CD8-positive, alpha-beta memory T cell (primary cell): Measurements from ENCODE around the gene GLIPR1L2. TPM values are rescaled to one million over a fixed set of nuclear protein-coding genes. Genes with fewer than 3 reads are reported as not detected.

ENCODE experiments used
- CTCF ChIA-PET: fragments of 350-600 bp; sonication (Branson Sonifier 250); formaldehyde crosslinking; loops from one replicate; lab custom pipeline; 2021; ENCODE audit warnings: antibody characterized with exemption; lab: Charles Lee
- POLR2A ChIA-PET: fragments of 350-600 bp; sonication (Branson Sonifier 250); formaldehyde crosslinking; loops from one replicate; lab custom pipeline; 2021; ENCODE audit warnings: antibody characterized with exemption; lab: Charles Lee
- DNase-seq, 5 donors: peaks; one replicate each; pipeline versions ENCODE4 v3.0.0 to v3.0.0-alpha.2; 2020 to 2022; ENCODE audit warnings: mixed read lengths in 1 of 5
- H3K27ac ChIP-seq: one replicate; pipeline ENCODE4 v1.7.0; 2013; ENCODE audit warnings: low read depth, mild to moderate bottlenecking, low read length, moderate library complexity
- H3K27me3 ChIP-seq: 2 replicates; pipeline ENCODE4 v1.7.0; 2013; ENCODE audit warnings: low read length, mild to moderate bottlenecking; ENCODE audit not compliant: insufficient read depth, poor library complexity, severe bottlenecking
- H3K36me3 ChIP-seq: 2 replicates; pipeline ENCODE4 v1.7.0; 2013; ENCODE audit warnings: mild to moderate bottlenecking, low read length, moderate library complexity; ENCODE audit not compliant: insufficient read depth
- H3K4me1 ChIP-seq: 2 replicates; pipeline ENCODE4 v1.7.0; 2013; ENCODE audit warnings: mild to moderate bottlenecking, low read length, moderate library complexity; ENCODE audit not compliant: insufficient read depth
- H3K4me3 ChIP-seq: 2 replicates; pipeline ENCODE4 v1.7.0; 2013; ENCODE audit warnings: mild to moderate bottlenecking, low read length
- H3K9me3 ChIP-seq: 2 replicates; pipeline ENCODE4 v1.7.0; 2013; ENCODE audit warnings: mild to moderate bottlenecking, low read length
- H3K27ac Mint-ChIP-seq, 8 donors: one replicate each; pipeline ENCODE4 v1.8.0; 2020 to 2021; ENCODE audit warnings: mixed read lengths in 8 of 8, mild to moderate bottlenecking in 6 of 8, inconsistent platforms in 3 of 8, moderate library complexity in 3 of 8
- H3K27me3 Mint-ChIP-seq, 2 donors: one replicate each; pipeline ENCODE4 v1.8.0; 2020 to 2021; ENCODE audit warnings: mixed read lengths in 2 of 2, mild to moderate bottlenecking in 1 of 2, moderate library complexity in 1 of 2
- H3K36me3 Mint-ChIP-seq, 3 donors: one replicate each; pipeline ENCODE4 v1.8.0; 2020 to 2021; ENCODE audit warnings: mixed read lengths in 3 of 3, inconsistent platforms in 1 of 3, mild to moderate bottlenecking in 1 of 3
- H3K4me1 Mint-ChIP-seq, 3 donors: one replicate each; pipeline ENCODE4 v1.8.0; 2020 to 2021; ENCODE audit warnings: mixed read lengths in 3 of 3, inconsistent platforms in 1 of 3, mild to moderate bottlenecking in 1 of 3
- H3K4me3 Mint-ChIP-seq, 7 donors: one replicate each; pipeline ENCODE4 v1.8.0; 2020 to 2021; ENCODE audit warnings: mixed read lengths in 7 of 7, mild to moderate bottlenecking in 6 of 7, moderate library complexity in 4 of 7, inconsistent platforms in 2 of 7
- H3K9me3 Mint-ChIP-seq, 5 donors: one replicate each; pipeline ENCODE4 v1.8.0; 2020 to 2022; ENCODE audit warnings: mixed read lengths in 5 of 5, mild to moderate bottlenecking in 3 of 5, moderate library complexity in 2 of 5, inconsistent platforms in 1 of 5
- polyA plus RNA-seq: library from polyadenylated mRNA; unstranded; fragments of 300-500 nt; fragmentation: Illumina TruSeq; gene quantifications from one replicate; pipeline ENCODE4 v1.2.3, GENCODE V29; 2021
- total RNA-seq, 2 experiments: library from RNA; stranded (reverse); gene quantifications; one replicate each; pipeline ENCODE4 v1.2.3, GENCODE V29; 2021

The GLIPR1L2 gene
- total and polyA plus RNA-seq, 3 experiments from 2014 or later = 0.92 TPM; not detected in 2

- Histone ChIP-seq H3K27me3 (no peaks in the 10 kb centered on the region), H3K27ac (no peak overlapping the region), H3K9me3 (no peaks in the 10 kb centered on the region), H3K36me3 (no peaks in the 10 kb centered on the region), H3K4me3 (no peak overlapping the region), H3K4me1 (no peaks in the 10 kb centered on the region)
- no peak for DNase-seq
- Mint-ChIP-seq H3K4me3 (no peak overlapping the region), H3K27me3 (peaks cover 0 to 1% of the 10 kb centered on the region in 2 donors), H3K27ac (no peak overlapping the region), H3K9me3 (no peaks in the 10 kb centered on the region), H3K36me3 (peaks cover 0 to 2% (median 0%) of the 10 kb centered on the region in 3 donors), H3K4me1 (no peaks in the 10 kb centered on the region)
- ChIA-PET CTCF (interaction anchor here (1.1 kb wide), 1 partner anchor 13 kb away, joined by 5 read pairs; the partner anchor contains the start of gene GLIPR1L2), POLR2A (no interaction called here)
Measured at GRCh38 chr12:75404231-75404630, 13.3 kb downstream of the GLIPR1L2 start.

DNA sequence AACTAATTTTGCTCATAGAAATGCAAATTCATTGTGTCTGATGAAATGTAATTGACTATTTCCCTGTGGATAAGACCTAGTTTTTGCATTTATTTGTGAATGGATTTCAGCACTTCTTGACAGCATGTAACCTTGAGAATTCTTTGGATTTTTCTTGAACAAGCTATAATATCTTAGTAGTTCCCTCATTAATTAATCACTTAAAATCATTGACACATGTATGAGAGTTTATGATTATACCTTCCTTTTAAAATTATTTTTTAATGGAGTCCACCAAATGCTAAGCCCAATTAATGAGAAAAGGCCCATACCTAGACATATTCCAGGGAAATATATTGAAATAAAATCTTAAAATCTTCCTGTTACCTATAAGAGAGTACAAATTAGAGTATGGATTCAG is 16.8 kb downstream of the GLIPR1L2 start:
- H3K4me1 ChIP-seq = no peaks in the 10 kb centered on the region
- POLR2A ChIA-PET = no interaction called here
- no peaks in the 10 kb centered on the region for H3K9me3 ChIP-seq
- Mint-ChIP-seq H3K4me1 (no peaks in the 10 kb centered on the region), H3K4me3 (no peak overlapping the region), H3K27ac (no peak overlapping the region), H3K9me3 (peaks cover 0 to 1% (median 0%) of the 10 kb centered on the region in 5 donors), H3K27me3 (peaks cover 0 to 1% of the 10 kb centered on the region in 2 donors), H3K36me3 (peaks cover 0 to 4% (median 2%) of the 10 kb centered on the region in 3 donors)
- no peak overlapping the region for H3K27ac ChIP-seq
- H3K36me3 ChIP-seq = no peaks in the 10 kb centered on the region
- H3K27me3 ChIP-seq = no peaks in the 10 kb centered on the region
- CTCF ChIA-PET = no interaction called here
- DNase-seq = no peak
- no peak overlapping the region for H3K4me3 ChIP-seq

DNA sequence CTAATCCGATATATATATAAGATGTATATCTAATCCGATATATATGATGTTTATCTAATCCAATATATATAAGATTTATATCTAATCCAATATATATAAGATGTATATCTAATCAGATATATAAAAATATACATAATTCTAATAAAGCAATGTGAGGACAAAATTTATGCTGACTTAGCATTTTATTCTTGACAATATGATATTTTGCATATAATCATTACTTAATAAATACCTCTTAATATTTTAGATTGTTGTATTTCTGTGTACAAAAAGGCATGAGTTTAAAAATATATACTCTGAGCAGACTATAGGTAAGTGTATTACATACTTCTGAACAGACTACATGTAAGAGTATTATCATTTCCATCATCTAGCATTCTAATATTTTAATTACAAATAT is 18.9 kb downstream of the GLIPR1L2 start:
- H3K9me3 ChIP-seq = no peaks in the 10 kb centered on the region
- Mint-ChIP-seq H3K4me1 (no peaks in the 10 kb centered on the region), H3K27ac (no peak overlapping the region), H3K9me3 (peaks cover 0 to 1% (median 0%) of the 10 kb centered on the region in 5 donors), H3K27me3 (no peaks in the 10 kb centered on the region), H3K4me3 (no peak overlapping the region), H3K36me3 (peaks cover 0 to 4% (median 2%) of the 10 kb centered on the region in 3 donors)
- H3K27me3 ChIP-seq = no peaks in the 10 kb centered on the region
- no peak for DNase-seq
- ChIA-PET CTCF (no interaction called here), POLR2A (no interaction called here)
- no peaks in the 10 kb centered on the region for H3K4me1 ChIP-seq
- no peaks in the 10 kb centered on the region for H3K36me3 ChIP-seq
- no peak overlapping the region for H3K27ac ChIP-seq
- no peak overlapping the region for H3K4me3 ChIP-seq

GRCh38 chr12:75414671-75415070 is 23.8 kb downstream of the GLIPR1L2 start:
- Histone ChIP-seq H3K27me3 (no peaks in the 10 kb centered on the region), H3K9me3 (no peaks in the 10 kb centered on the region), H3K4me3 (no peak overlapping the region), H3K4me1 (no peaks in the 10 kb centered on the region), H3K36me3 (no peaks in the 10 kb centered on the region), H3K27ac (no peak overlapping the region)
- no peak overlapping the region for H3K27ac Mint-ChIP-seq
- peaks cover 0 to 7% (median 0%) of the 10 kb centered on the region in 5 donors for H3K9me3 Mint-ChIP-seq
- CTCF ChIA-PET = no interaction called here
- DNase-seq = no peak
- H3K27me3 Mint-ChIP-seq = no peaks in the 10 kb centered on the region
- H3K36me3 Mint-ChIP-seq = peaks cover 0 to 4% (median 0%) of the 10 kb centered on the region in 3 donors
- no peaks in the 10 kb centered on the region for H3K4me1 Mint-ChIP-seq
- POLR2A ChIA-PET = no interaction called here
- H3K4me3 Mint-ChIP-seq = no peak overlapping the region

DNA sequence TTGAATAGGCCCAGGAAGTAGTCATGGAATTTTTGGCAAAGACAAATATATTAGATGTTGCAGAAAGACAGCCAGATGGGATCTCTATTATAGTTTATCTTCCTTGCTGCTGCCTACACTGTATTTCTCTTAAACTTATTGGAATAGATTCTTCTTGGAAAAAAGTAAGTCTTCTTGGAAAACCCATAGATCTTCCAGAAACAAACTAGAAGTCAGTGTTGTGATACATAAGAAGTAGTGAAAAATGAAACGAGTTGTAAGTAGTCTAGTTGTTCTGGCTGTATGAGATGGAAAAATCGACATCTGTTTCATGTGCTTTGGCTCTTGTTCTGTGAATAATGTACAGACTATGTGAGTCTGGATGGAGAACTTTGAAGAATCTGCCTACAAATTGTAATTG is 29.0 kb downstream of the GLIPR1L2 start:
- Histone ChIP-seq H3K36me3 (no peaks in the 10 kb centered on the region), H3K9me3 (no peaks in the 10 kb centered on the region), H3K27me3 (no peaks in the 10 kb centered on the region), H3K4me1 (no peaks in the 10 kb centered on the region), H3K27ac (no peak overlapping the region), H3K4me3 (no peak overlapping the region)
- H3K4me3 Mint-ChIP-seq = no peak overlapping the region
- DNase-seq = no peak
- H3K4me1 Mint-ChIP-seq = no peaks in the 10 kb centered on the region
- ChIA-PET CTCF (interaction anchor here (1.2 kb wide), 1 partner anchor 29 kb away, joined by 3 read pairs; the partner anchor contains the start of gene GLIPR1L2), POLR2A (no interaction called here)
- no peaks in the 10 kb centered on the region for H3K27me3 Mint-ChIP-seq
- peaks cover 0 to 6% (median 2%) of the 10 kb centered on the region in 3 donors for H3K36me3 Mint-ChIP-seq
- peaks cover 0 to 7% (median 0%) of the 10 kb centered on the region in 5 donors for H3K9me3 Mint-ChIP-seq
- no peak overlapping the region for H3K27ac Mint-ChIP-seq

- H3K27ac ChIP-seq = no peak overlapping the region
- no peaks in the 10 kb centered on the region for H3K36me3 ChIP-seq
- H3K9me3 ChIP-seq = no peaks in the 10 kb centered on the region
- no peak overlapping the region for H3K4me3 ChIP-seq
- no peaks in the 10 kb centered on the region for H3K27me3 Mint-ChIP-seq
- peaks cover 1 to 37% (median 6%) of the 10 kb centered on the region in 3 donors for H3K36me3 Mint-ChIP-seq
- no peaks in the 10 kb centered on the region for H3K4me1 Mint-ChIP-seq
- H3K4me3 Mint-ChIP-seq = no peak overlapping the region
- ChIA-PET CTCF (interaction anchor here (1.4 kb wide), 1 partner anchor 10 kb away, joined by 4 read pairs; no protein-coding TSS in a partner anchor), POLR2A (no interaction called here)
- H3K4me1 ChIP-seq = no peaks in the 10 kb centered on the region
- no peaks in the 10 kb centered on the region for H3K27me3 ChIP-seq
- no peak overlapping the region for H3K27ac Mint-ChIP-seq
- peaks cover 10 to 32% (median 21%) of the 10 kb centered on the region in 5 donors for H3K9me3 Mint-ChIP-seq
- DNase-seq = no peak
Measured at GRCh38 chr12:75427491-75427890, 36.6 kb downstream of the GLIPR1L2 start.

DNA sequence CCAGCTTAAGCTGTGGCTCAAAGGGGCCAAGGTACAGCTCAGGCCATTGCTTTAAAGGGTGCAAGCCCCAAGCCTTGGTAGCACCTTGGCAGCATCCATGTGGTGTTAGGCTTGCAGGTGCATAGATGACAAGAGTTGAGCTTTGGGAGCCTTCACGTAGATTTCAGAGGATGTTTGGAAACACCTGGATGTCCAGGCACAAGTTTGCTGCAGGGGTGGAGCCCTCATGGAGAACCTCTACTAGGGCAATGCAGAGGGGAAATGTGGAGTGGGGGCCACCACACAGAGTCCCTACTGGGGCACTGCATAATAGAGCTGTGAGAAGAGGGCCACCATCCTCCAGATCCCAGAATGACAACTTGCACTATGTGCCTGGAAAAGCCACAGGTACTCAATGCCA is 37.9 kb downstream of the GLIPR1L2 start:
- Mint-ChIP-seq H3K4me1 (no peaks in the 10 kb centered on the region), H3K27me3 (no peaks in the 10 kb centered on the region), H3K36me3 (peaks cover 1 to 37% (median 6%) of the 10 kb centered on the region in 3 donors), H3K9me3 (peaks cover 10 to 32% (median 21%) of the 10 kb centered on the region in 5 donors), H3K4me3 (no peak overlapping the region), H3K27ac (no peak overlapping the region)
- no peaks in the 10 kb centered on the region for H3K4me1 ChIP-seq
- H3K9me3 ChIP-seq = no peaks in the 10 kb centered on the region
- ChIA-PET POLR2A (no interaction called here), CTCF (interaction anchor here (1.6 kb wide), 1 partner anchor 55 kb away, joined by 3 read pairs; no protein-coding TSS in a partner anchor)
- DNase-seq = no peak
- H3K27me3 ChIP-seq = no peaks in the 10 kb centered on the region
- H3K27ac ChIP-seq = no peak overlapping the region
- no peak overlapping the region for H3K4me3 ChIP-seq
- no peaks in the 10 kb centered on the region for H3K36me3 ChIP-seq

GRCh38 chr12:75432924-75433323 is 42.0 kb downstream of the GLIPR1L2 start:
- Mint-ChIP-seq H3K27me3 (no peaks in the 10 kb centered on the region), H3K9me3 (peaks cover 9 to 22% (median 15%) of the 10 kb centered on the region in 5 donors), H3K4me3 (no peak overlapping the region), H3K4me1 (peaks cover 4 to 6% (median 5%) of the 10 kb centered on the region in 3 donors), H3K36me3 (peaks cover 0 to 22% (median 1%) of the 10 kb centered on the region in 3 donors), H3K27ac (no peak overlapping the region)
- Histone ChIP-seq H3K27me3 (no peaks in the 10 kb centered on the region), H3K36me3 (no peaks in the 10 kb centered on the region), H3K4me1 (peaks cover under 1% of the 10 kb centered on the region), H3K27ac (no peak overlapping the region), H3K9me3 (no peaks in the 10 kb centered on the region), H3K4me3 (no peak overlapping the region)
- CTCF ChIA-PET = interaction anchor here (1.6 kb wide), 1 partner anchor 52 kb away, joined by 8 read pairs; no protein-coding TSS in a partner anchor
- no peak for DNase-seq
- POLR2A ChIA-PET = no interaction called here
